Neural progenitor cell (in vitro differentiated cells): ENCODE measurements around the gene CNIH2.

ENCODE experiments used
- CTCF ChIP-seq: fragments of 200-600 bp; sonication (generic); IDR thresholded peaks from 2 replicates; pipeline ENCODE4 v1.5.1; 2017; ENCODE audit warnings: antibody characterized with exemption, mild to moderate bottlenecking
- EZH2 ChIP-seq: fragments of 200-600 bp; sonication (generic); IDR thresholded peaks from 2 replicates; pipeline ENCODE4 v1.6.1; 2017; ENCODE audit warnings: antibody characterized with exemption, mild to moderate bottlenecking, moderate library complexity
- EZH2phosphoT487 ChIP-seq: fragments of 200-600 bp; sonication (generic); IDR thresholded peaks from 2 replicates; pipeline ENCODE4 v1.6.1; 2017; ENCODE audit warnings: antibody characterized with exemption

- TF ChIP-seq EZH2phosphoT487 (peak; percentile 73), CTCF (no peak), EZH2 (peak; percentile 92)
These were observed 13.9 kb downstream of the CNIH2 start, which contains the start of gene TMEM151A for GRCh38 chr11:66291706-66292542.
